ENCODE measurements around the gene HOXA11. TPM values are rescaled to one million over a fixed set of nuclear protein-coding genes. Genes with fewer than 3 reads are reported as not detected.

The HOXA11 gene
- not detected in 2 replicates for total RNA-seq

DNA sequence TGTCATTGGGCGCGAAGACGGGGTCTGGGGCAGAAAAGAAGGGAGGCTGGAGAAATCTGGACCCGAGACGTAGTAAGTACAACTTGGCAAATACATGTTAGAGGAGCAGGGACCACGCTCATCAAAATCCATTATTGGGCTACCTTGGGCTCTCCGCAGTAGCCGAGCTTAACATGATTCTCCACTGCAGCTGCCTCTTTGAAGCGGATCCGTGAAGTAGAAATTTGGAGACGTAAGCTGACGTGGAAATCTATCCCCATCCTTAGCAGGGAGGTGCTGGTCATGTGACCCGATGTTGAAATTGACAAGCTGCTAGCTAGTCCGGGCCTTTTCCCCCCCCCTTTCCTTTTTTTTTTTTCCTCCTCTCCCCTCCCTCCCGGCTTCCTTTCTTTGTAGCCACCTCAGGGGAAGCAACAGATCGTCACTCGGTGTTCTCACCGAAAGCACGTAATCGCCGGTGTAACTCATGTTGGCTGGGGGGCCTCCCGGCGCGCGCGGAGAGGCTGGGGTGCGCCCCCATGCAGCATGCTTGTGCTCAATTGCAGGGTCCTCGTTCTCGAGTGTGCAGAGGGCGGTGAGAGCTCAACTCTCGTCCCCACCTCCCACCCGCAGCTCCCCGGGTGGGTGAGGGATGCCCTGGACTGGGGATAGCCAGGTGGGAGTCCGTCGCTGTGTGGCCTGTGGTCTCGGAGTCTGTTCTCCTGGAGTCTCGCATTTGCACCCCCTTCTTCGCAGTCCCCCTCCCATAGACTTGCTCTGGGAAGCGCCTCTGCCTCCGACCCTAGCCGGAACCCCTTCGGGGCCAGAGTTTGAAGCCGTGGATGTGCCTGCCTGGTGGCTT is at the start of gene HOXA11:
HOXA11 (minus strand) TSS at position 220 of the 841 bp plus-strand sequence; CDS start at position 132, 88 bp downstream.

DNA sequence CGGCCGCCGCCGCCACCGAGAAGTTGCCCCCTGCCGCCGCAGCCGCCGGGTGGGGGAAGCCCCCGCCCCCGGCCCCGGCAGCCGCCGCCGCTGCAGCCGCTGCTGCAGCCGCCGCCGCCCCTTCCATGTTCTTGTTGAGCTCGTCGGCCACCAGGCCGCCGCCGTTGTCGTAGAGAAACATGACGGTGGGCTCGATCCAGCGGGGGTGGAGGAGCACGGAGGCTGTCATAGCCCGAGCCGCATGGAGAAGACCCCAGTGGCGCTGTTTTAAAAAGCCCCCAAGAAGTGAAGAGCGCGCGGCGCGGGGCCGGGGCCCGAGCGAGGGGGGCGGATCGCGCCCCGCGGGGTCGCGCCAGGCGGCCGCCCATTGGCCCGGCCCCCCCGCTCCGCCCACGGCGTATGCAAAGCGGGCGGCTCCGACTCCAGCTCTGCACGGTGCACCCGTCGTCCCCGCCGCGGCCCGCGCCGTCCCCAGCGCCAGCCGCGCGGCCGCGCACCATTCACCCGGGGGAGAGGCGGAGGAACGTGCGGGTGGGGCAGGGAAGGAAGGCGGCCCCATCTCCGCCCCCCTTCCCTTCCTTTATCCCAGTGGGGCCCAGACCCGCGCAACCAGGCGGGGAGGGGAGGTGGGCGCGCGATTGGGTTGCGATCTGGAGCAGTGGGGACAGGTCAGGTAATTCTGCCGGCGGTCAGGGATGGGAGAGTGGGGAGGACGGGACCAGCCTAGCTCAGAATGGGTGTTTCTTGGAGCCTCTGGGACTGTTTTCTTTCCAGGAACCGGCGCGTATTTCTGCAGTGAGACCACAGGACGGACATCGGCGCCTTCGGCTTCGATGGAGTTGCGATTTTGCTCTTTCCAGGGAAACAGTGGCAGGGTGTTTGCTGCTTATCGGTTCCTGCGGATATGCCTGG is 15.1 kb upstream of the HOXA11 start, which contains the start of gene HOXA13:
HOXA13 (minus strand) TSS at position 243 of the 912 bp plus-strand sequence; CDS start at position 229, 14 bp downstream.

DNA sequence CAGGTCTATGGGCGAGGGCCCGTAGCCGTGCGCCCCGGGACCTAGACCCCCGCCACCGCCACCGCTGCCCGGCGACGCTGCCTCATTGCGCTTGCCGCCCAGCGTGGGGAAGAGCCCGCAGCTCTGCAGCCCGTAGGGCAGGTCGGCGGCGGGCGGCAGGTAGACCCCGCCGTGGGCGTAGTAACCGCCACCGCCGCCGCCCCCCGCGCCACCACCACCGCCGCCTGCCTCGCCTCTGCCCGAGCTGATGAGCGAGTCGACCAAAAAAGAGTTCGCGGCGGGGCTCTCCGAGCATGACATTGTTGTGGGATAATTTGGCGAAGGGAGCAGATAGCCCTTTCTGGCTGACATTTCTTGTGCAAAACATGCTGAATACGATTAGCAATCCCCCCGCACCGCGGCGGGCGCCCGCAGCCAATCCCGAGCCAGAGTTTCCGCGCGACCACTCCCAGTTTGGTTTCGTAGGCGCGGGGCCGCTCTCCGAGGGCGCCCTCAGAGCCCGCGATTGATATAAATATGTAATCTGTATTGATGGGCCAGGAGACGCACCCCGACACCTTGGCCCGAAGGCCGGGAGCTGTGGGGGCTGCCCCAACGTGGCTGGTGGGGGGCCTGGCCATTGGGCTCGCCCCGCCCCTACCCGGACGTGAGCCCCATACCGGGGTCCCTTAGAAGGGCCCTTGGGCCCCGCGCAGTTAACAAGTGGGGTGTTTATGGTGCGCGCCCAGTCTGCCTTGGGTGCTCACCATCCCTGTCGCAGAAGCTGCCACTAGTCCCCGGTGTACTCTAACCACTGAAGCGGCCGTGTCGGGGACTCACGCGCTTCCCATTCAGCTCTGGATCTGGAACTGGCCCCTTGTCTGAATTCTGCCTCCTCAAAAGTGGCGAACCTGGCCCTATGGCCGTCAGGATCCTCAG is 10.8 kb downstream of the HOXA11 start, which contains the start of gene HOXA10:
HOXA10 (minus strand) TSS at position 365 of the 918 bp plus-strand sequence; CDS start at position 351, 14 bp downstream.

DNA sequence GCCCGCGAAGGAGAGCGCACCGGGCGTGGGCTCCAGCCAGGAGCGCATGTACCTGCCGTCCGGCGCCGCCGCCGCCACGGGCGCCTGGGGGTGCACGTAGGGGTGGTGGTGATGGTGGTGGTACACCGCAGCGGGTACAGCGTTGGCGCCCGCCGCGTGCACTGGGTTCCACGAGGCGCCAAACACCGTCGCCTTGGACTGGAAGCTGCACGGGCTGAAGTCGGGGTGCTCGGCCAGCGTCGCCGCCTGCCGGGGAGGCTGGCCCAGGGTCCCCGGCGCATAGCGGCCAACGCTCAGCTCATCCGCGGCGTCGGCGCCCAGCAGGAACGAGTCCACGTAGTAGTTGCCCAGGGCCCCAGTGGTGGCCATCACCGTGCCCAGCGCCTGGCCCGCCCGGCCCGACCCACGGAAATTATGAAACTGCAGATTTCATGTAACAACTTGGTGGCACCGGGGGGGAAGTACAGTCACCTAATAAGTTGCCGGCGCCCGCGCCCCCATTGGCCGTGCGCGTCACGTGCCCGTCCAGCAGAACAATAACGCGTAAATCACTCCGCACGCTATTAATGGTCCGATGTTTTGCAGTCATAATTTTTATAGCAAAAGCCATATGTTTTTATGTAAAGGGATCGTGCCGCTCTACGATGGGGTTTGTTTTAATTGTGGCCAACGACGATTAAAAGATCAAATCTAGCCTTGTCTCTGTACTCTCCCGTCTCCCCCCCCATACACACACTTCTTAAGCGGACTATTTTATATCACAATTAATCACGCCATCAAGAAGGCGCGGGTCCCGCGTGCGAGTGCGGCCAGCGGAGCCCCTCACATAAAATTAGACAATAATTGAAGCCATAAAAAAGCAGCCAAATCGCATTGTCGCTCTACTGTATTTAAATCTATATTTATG is 19.7 kb downstream of the HOXA11 start, which contains the start of gene HOXA9:
HOXA9 (minus strand) TSS at position 449 of the 907 bp plus-strand sequence; CDS start at position 369, 80 bp downstream.

DNA sequence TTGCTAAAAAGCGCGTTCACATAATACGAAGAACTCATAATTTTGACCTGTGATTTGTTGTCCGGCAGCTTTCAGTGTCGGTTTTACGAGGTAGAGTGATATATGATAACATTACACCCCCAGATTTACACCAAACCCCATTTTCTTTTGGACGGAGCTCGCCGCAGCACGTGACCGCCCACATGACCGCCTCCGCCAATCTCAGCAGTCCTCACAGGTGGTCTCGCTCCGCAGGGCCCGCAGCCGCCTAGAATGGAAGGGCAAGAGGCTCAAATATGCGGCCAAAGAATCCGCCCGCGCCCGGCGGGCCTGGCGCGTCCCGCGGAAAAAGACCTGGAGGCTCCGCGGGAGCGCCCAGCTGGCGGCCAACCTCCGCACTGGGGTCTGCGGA is 28.5 kb downstream of the HOXA11 start, which contains the start of gene HOXA7:
HOXA7 (minus strand) TSS at position 168 of the 391 bp plus-strand sequence; CDS start at position 38, 130 bp downstream.

DNA sequence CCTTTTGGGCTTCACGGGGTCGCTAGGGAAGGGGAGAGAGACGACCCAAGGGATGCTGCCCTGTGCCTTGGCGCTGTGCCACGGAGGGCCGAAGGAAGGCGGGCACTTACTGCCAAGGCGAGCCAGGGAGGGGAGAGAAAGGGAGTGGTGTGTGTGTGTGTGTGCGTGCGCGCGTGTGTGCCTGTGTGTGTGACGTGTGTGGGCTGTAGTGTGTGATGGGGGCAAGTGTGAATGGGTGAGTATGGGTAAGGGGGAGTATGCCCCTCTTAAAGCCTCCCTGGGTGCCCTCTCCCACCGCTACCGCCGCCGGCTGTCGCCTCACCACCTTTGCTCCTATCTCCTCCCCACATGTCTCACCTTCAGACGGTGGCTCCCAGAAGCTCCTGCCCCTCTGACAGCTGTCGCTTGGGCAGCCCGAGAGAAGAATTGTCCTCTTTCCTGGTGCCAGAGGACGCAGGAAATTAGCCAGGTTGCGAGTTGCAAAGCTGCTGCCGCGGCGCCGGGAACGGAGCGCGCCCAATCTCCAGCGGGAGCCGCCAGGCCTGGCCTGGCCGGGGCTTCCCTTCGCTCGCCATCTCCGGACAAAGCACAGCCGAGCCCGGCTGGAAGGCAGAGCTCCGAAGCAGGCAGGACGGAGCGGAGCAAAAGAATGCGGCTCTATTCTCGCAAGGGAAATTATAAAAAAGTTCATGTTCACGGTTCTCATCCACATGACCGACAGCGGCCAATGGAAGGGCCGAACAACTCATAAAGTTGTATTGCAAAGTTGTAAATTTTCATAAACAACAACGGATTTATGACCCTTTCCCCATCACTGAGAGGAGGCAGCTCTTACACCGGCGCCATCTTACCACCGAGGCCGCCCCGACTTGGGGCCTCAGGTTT is 32.9 kb downstream of the HOXA11 start, which contains the start of gene HOXA3:
HOXA3 (minus strand) TSS at position 653 of the 885 bp plus-strand sequence. CDS start 41,943 bp downstream, outside the sequence.

DNA sequence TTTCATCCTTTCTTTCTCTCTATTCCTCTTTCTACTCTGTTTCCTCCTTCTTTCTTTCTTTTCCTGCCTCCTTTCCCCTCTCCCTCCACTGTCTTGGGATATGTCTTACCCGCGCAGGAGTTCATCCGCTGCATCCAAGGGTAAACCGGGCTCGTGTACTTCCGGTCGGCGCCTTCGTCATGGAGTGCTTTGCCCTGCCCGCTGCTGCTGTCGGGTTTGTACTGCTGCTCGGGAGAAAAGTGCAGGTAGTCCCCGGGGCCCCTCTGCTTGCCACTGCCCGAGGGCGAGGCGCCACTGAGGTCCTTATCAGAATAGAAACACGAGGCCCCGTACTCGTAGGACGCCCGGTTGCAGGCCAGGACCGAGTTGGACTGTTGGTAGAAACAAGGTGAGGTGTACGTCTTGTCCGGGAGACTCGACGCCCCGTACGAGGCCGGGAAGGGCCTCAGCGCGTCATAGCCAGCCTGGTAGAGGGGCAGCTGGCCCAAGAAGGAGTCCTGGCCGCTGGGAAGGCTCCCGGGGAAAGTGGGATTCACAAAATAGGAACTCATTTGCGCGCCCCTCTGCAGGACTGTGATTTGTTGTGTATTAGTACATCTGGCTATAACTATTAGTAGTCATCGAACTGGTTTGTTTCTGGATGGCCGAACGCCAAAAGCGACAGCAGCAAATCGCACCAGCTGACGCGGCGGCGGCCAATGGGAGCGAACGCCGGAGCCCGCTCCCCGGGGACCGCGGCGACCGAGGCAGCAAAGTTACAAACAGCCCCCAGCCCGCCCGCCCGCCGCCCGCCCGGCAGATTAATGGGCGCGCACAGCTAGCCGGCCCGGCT is 37.6 kb downstream of the HOXA11 start, which contains the start of gene HOXA6:
HOXA6 (minus strand) TSS at position 576 of the 832 bp plus-strand sequence; CDS start at position 551, 25 bp downstream.

DNA sequence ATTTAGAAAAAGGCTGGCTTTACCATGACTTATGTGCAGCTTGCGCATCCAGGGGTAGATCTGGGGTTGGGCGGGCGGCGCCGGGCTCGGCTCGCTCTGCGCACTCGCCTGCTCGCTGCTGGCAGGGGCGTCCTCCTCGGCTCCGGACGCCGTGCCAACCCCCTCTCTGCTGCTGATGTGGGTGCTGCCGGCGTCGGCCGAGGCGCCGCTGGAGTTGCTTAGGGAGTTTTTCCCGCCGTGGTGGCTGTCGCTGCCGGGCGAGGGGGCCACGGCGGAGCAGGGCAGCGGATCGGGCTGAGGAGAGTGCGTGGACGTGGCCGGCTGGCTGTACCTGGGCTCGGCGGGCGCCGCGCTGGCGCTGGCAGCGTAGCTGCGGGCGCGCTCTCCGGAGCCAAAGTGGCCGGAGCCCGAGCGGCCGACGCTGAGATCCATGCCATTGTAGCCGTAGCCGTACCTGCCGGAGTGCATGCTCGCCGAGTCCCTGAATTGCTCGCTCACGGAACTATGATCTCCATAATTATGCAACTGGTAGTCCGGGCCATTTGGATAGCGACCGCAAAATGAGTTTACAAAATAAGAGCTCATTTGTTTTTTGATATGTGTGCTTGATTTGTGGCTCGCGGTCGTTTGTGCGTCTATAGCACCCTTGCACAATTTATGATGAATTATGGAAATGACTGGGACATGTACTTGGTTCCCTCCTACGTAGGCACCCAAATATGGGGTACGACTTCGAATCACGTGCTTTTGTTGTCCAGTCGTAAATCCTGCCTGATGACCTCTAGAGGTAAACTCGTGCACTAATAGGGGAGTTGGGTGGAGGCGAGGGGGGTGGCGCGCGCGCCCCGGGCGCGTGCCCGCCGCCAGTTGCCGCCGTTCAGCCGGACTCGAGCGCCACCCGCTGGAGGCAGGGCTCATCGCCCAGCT is 41.7 kb downstream of the HOXA11 start, which contains the start of gene HOXA5:
HOXA5 (minus strand) TSS at position 659 of the 927 bp plus-strand sequence; CDS start at position 585, 74 bp downstream.

Other genes with a start within 250 kb of the HOXA11 start
- gene HOXA1, start 89.2 kb downstream of the HOXA11 start, total RNA-seq: 0.07 and 0.68 TPM in 2 replicates
- gene HOXA2, start 82.5 kb downstream of the HOXA11 start, total RNA-seq: not detected in 2 replicates
- not detected in 2 replicates for gene HOXA4, start 54.5 kb downstream of the HOXA11 start, total RNA-seq
- not detected in 2 replicates for gene HOXA5, start 41.6 kb downstream of the HOXA11 start, total RNA-seq
- gene HOXA6, start 37.5 kb downstream of the HOXA11 start, total RNA-seq: not detected in 2 replicates
- not detected in 2 replicates for gene HOXA3, start 32.6 kb downstream of the HOXA11 start, total RNA-seq
- not detected in 2 replicates for gene HOXA7, start 28.6 kb downstream of the HOXA11 start, total RNA-seq
- not detected in 2 replicates for gene HOXA9, start 19.7 kb downstream of the HOXA11 start, total RNA-seq
- not detected in 2 replicates for gene HOXA10, start 10.9 kb downstream of the HOXA11 start, total RNA-seq
- gene HOXA13, start 14.9 kb upstream of the HOXA11 start, total RNA-seq: not detected in 2 replicates
- not detected in 2 replicates for gene EVX1, start 57.6 kb upstream of the HOXA11 start, total RNA-seq